Endodermal cell (in vitro differentiated cells): Measurements from ENCODE around the gene COL1A1. TPM values are rescaled to one million over a fixed set of nuclear protein-coding genes. Genes with fewer than 3 reads are reported as not detected.
A peak's percentile ranks its signal among the peaks of the same experiment; 100 is the strongest.

Experiments
- DNase-seq: peaks from one replicate; pipeline ENCODE4 v3.0.0-alpha.2; 2017
- H3K27ac ChIP-seq: 2 replicates; pipeline ENCODE4 v1.5.1; 2013; ENCODE audit warnings: mild to moderate bottlenecking, low read depth, low read length, moderate library complexity
- H3K27me3 ChIP-seq: 2 replicates; pipeline ENCODE4 v1.6.1; 2013; ENCODE audit warnings: mild to moderate bottlenecking, low read length, moderate library complexity; ENCODE audit not compliant: insufficient read depth, control insufficient read depth, poor library complexity, severe bottlenecking
- H3K36me3 ChIP-seq: 2 replicates; pipeline ENCODE4 v1.7.0; 2013; ENCODE audit warnings: mild to moderate bottlenecking, low read length, moderate library complexity; ENCODE audit not compliant: control insufficient read depth, insufficient read depth
- H3K4me1 ChIP-seq: one replicate; pipeline ENCODE4 v1.7.0; 2013; ENCODE audit warnings: low read length; ENCODE audit not compliant: control insufficient read depth, insufficient read depth
- H3K4me3 ChIP-seq: 2 replicates; pipeline ENCODE4 v1.5.1; 2013; ENCODE audit warnings: mild to moderate bottlenecking, low read length, moderate library complexity
- H3K9ac ChIP-seq: 2 replicates; pipeline ENCODE4 v1.6.1; 2013; ENCODE audit warnings: mild to moderate bottlenecking, low read length, moderate library complexity; ENCODE audit not compliant: poor library complexity, severe bottlenecking; ENCODE audit errors: extremely low read depth
- H3K9me3 ChIP-seq: 2 replicates; pipeline ENCODE4 v1.6.1; 2013; ENCODE audit warnings: mild to moderate bottlenecking, low read length, moderate library complexity; ENCODE audit not compliant: control insufficient read depth
- H3K27ac Mint-ChIP-seq: 2 replicates; pipeline ENCODE4 v1.8.0; 2020; ENCODE audit warnings: mixed read lengths
- H3K27me3 Mint-ChIP-seq: 2 replicates; pipeline ENCODE4 v1.8.0; 2021; ENCODE audit warnings: mild to moderate bottlenecking, mixed read lengths; ENCODE audit not compliant: insufficient read depth
- H3K36me3 Mint-ChIP-seq: 2 replicates; pipeline ENCODE4 v1.8.0; 2020; ENCODE audit warnings: low read depth, mixed read lengths
- H3K4me1 Mint-ChIP-seq: 2 replicates; pipeline ENCODE4 v1.8.0; 2020; ENCODE audit warnings: mixed read lengths
- H3K4me3 Mint-ChIP-seq: 2 replicates; pipeline ENCODE4 v1.8.0; 2020; ENCODE audit warnings: mild to moderate bottlenecking, moderate library complexity, mixed read lengths
- H3K9me3 Mint-ChIP-seq: 2 replicates; pipeline ENCODE4 v1.8.0; 2020; ENCODE audit warnings: mild to moderate bottlenecking, mixed read lengths
- WGBS, 2 experiments: methylation state at CpG; one replicate each; pipeline versions ENCODE4 v1.1.5 to v1.1.7; 2013; ENCODE audit warnings: missing lambda C conversion rate in 2 of 2, mixed read lengths in 1 of 2; ENCODE audit not compliant: insufficient coverage in 1 of 2, insufficient read length in 1 of 2; 5-methylcytosine and 5-hydroxymethylcytosine counted together
- total RNA-seq, 2 donors: library from RNA; stranded (reverse); fragmentation: NEBNext Ultra II Directional in 1 of 2; extraction: Animal tissue kit (Norgen Biotek cat#: 25700) in 1 of 2; gene quantifications; 2 replicates in 1 of 2; 3 replicates in 1 of 2; pipeline ENCODE4 v1.2.1, GENCODE V29; 2021
- TF ChIP-seq, protein P1 (sequence below): fragments of 200-600 bp; sonication (generic); conservative IDR thresholded peaks from 2 replicates; pipeline ENCODE4 v1.5.0; 2021; ENCODE audit warnings: antibody characterized with exemption, mild to moderate bottlenecking

Gene COL1A1
- total RNA-seq, 2 donors from 2014 or later = 62.2 to 85.6 TPM

DNA sequence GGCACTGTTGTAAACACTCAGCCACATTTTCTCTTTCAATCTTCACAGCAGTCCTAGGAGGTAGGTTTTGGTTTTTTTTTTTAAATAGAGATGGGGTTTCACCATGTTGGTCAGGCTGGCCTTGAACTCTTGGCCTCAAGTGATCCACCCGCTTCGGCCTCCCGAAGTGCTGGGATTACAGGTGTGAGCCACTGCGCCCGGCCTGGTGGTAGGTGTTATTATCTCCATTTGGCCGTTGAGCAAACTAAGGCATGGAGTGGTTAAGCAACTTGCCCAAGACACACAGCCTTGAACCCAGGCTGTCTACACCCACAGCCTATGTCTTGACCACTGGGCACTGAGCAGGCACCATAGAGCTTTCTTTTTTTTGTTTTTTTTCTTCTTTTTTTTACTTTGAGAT, 27.0 kb downstream of the COL1A1 start:
- Mint-ChIP-seq H3K36me3 (no peaks in the 10 kb centered on the region), H3K27ac (no peak overlapping the region), H3K27me3 (no peaks in the 10 kb centered on the region), H3K4me3 (no peak overlapping the region), H3K9me3 (no peaks in the 10 kb centered on the region), H3K4me1 (peaks cover 15% of the 10 kb centered on the region)
- no peak overlapping the region for H3K27ac ChIP-seq
- H3K9ac ChIP-seq = no peak overlapping the region
- H3K4me3 ChIP-seq = no peak overlapping the region
- no peak for DNase-seq
- no peaks in the 10 kb centered on the region for H3K36me3 ChIP-seq
- peaks cover 3% of the 10 kb centered on the region for H3K4me1 ChIP-seq
- no peaks in the 10 kb centered on the region for H3K9me3 ChIP-seq
- no peaks in the 10 kb centered on the region for H3K27me3 ChIP-seq
- TF ChIP-seq, protein P1, sequence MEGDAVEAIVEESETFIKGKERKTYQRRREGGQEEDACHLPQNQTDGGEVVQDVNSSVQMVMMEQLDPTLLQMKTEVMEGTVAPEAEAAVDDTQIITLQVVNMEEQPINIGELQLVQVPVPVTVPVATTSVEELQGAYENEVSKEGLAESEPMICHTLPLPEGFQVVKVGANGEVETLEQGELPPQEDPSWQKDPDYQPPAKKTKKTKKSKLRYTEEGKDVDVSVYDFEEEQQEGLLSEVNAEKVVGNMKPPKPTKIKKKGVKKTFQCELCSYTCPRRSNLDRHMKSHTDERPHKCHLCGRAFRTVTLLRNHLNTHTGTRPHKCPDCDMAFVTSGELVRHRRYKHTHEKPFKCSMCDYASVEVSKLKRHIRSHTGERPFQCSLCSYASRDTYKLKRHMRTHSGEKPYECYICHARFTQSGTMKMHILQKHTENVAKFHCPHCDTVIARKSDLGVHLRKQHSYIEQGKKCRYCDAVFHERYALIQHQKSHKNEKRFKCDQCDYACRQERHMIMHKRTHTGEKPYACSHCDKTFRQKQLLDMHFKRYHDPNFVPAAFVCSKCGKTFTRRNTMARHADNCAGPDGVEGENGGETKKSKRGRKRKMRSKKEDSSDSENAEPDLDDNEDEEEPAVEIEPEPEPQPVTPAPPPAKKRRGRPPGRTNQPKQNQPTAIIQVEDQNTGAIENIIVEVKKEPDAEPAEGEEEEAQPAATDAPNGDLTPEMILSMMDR = no peak
- WGBS, 2 experiments = 80 to 90% methylated on average over 2 to 6 of the region's 6 CpGs

DNA sequence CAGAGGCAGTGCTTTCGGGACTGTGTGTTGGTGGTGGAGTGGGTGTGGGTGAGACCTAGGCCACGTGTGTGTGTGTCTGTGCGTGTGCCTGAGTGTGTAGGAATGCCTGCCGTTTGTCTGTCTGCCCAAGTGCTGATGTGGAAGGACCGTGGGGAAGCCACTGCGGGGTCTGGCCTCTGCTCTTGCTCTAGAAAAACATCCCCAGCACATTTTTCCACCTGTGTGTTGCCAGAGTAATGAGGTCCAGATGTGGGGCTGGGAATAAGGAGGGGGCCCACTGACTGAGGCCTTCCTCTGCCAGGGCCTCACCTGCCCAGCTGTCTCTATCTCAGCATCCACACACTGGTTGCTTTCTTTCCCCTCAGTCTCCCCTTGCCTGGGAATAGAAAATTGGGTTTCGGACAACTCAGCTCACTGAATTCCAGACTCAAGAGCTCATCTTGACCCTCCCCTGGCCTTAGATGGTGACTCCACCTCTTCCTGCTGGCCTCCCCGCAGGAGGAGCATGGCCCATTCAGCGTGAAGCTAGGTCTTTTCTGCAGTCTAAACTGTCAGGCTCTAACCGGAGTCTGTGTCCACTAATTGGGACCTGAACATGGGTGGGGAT, 28.0 kb downstream of the COL1A1 start:
- no peak overlapping the region for H3K27ac ChIP-seq
- Mint-ChIP-seq H3K27ac (peak overlapping the region; percentile 86), H3K4me1 (peaks cover 10% of the 10 kb centered on the region), H3K27me3 (peaks cover 3% of the 10 kb centered on the region), H3K4me3 (no peak overlapping the region), H3K9me3 (no peaks in the 10 kb centered on the region), H3K36me3 (no peaks in the 10 kb centered on the region)
- TF ChIP-seq, protein P1 = no peak
- H3K9ac ChIP-seq = no peak overlapping the region
- DNase-seq = peak; percentile 86
- 70 to 78% methylated on average over 3 to 10 of the region's 10 CpGs for WGBS, 2 experiments
- H3K4me1 ChIP-seq = peaks cover 3% of the 10 kb centered on the region
- H3K27me3 ChIP-seq = no peaks in the 10 kb centered on the region
- H3K36me3 ChIP-seq = no peaks in the 10 kb centered on the region
- H3K4me3 ChIP-seq = no peak overlapping the region
- no peaks in the 10 kb centered on the region for H3K9me3 ChIP-seq

DNA sequence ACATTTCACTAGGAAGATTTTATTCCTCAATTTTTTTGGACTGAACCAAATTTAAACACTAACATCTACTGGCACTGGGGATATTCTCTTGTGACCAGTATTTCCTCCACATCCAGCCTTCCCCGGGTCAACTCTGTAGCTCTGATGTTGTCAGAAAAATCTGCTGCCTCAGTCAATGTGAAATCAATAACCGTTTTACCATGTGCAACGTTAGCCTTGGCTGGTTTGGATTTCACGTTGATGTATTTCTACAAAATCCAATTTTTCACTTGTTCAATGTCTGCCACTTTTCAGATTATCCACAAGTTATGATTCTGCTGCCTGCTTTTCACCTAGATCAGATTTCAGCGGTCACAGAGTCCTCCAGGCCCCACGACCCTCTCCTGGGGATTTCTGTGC, 28.5 kb downstream of the COL1A1 start:
- Histone ChIP-seq H3K27me3 (no peaks in the 10 kb centered on the region), H3K4me3 (no peak overlapping the region), H3K9me3 (no peaks in the 10 kb centered on the region), H3K9ac (no peak overlapping the region), H3K36me3 (no peaks in the 10 kb centered on the region), H3K27ac (no peak overlapping the region), H3K4me1 (peaks cover 3% of the 10 kb centered on the region)
- peaks cover 3% of the 10 kb centered on the region for H3K27me3 Mint-ChIP-seq
- whole genome bisulfite sequencing, 2 experiments = 89 to 90% methylated on average over 6 of the region's 6 CpGs
- no peak for DNase-seq
- no peak overlapping the region for H3K4me3 Mint-ChIP-seq
- no peaks in the 10 kb centered on the region for H3K36me3 Mint-ChIP-seq
- H3K9me3 Mint-ChIP-seq = no peaks in the 10 kb centered on the region
- TF ChIP-seq, protein P1 = no peak
- peak overlapping the region; percentile 86 for H3K27ac Mint-ChIP-seq
- peaks cover 5% of the 10 kb centered on the region for H3K4me1 Mint-ChIP-seq
